Glutamatergic neuron (in vitro differentiated cells): Measurements from ENCODE around the gene GPATCH1. TPM values are rescaled to one million over a fixed set of nuclear protein-coding genes. Genes with fewer than 3 reads are reported as not detected.

Experiments used
- DNase-seq: peaks from one replicate; pipeline ENCODE4 v3.0.0; 2022
- H3K27ac Mint-ChIP-seq: one replicate; pipeline ENCODE4 v1.8.0; 2020; ENCODE audit warnings: mild to moderate bottlenecking, mixed read lengths, inconsistent platforms; ENCODE audit not compliant: unreplicated experiment
- H3K27me3 Mint-ChIP-seq: one replicate; pipeline ENCODE4 v1.8.0; 2020; ENCODE audit warnings: mild to moderate bottlenecking, moderate library complexity, mixed read lengths, inconsistent platforms; ENCODE audit not compliant: unreplicated experiment
- H3K36me3 Mint-ChIP-seq: one replicate; pipeline ENCODE4 v1.8.0; 2020; ENCODE audit warnings: mild to moderate bottlenecking, mixed read lengths, inconsistent platforms; ENCODE audit not compliant: unreplicated experiment
- H3K4me1 Mint-ChIP-seq: one replicate; pipeline ENCODE4 v1.8.0; 2020; ENCODE audit warnings: mild to moderate bottlenecking, low read depth, mixed read lengths, inconsistent platforms; ENCODE audit not compliant: unreplicated experiment
- H3K4me3 Mint-ChIP-seq: one replicate; pipeline ENCODE4 v1.8.0; 2020; ENCODE audit warnings: mild to moderate bottlenecking, mixed read lengths, inconsistent platforms; ENCODE audit not compliant: unreplicated experiment
- H3K9me3 Mint-ChIP-seq: one replicate; pipeline ENCODE4 v1.8.0; 2020; ENCODE audit warnings: mild to moderate bottlenecking, moderate library complexity, mixed read lengths, inconsistent platforms; ENCODE audit not compliant: unreplicated experiment
- CTCF ChIP-seq: fragments of 200-600 bp; sonication (generic); IDR thresholded peaks from one replicate; pipeline ENCODE4 v1.5.0; 2021; ENCODE audit not compliant: partially characterized antibody, unreplicated experiment
- total RNA-seq: library from RNA; stranded (reverse); fragmentation: NEBNext Ultra II Directional; extraction: Animal tissue kit (Norgen Biotek cat#: 25700); gene quantifications from one replicate; pipeline ENCODE4 v1.2.1, GENCODE V29; 2021; ENCODE audit not compliant: unreplicated experiment

GPATCH1 gene
- total RNA-seq, 1 donor from 2014 or later: 8.8 TPM

DNA sequence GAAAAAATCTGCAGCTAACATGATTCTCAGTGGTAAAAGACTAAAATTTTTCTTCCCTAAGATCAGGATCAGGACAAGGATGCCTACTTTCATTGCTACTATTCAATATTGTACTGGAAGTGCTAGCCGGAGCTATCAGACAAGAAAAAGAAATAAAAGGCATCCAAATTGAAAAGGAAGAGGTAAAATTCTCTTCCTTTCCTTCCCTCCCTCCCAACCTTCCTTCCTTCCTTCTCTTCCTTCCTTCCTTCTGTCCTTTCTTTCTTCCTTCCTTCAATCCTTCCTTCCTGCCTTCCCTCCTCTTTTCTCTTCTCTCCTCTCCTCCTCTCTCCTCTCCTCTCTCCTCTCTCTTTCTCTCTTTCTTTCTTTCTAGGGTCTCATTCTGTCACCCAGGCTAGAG is 86.5 kb downstream of the GPATCH1 start:
- H3K4me1 Mint-ChIP-seq: no peaks in the 10 kb centered on the region
- no peak overlapping the region for H3K4me3 Mint-ChIP-seq
- no peak for TF ChIP-seq CTCF

GRCh38 chr19:33168528-33168927 is 87.5 kb downstream of the GPATCH1 start:
- no peak overlapping the region for H3K27ac Mint-ChIP-seq
- no peaks in the 10 kb centered on the region for H3K4me1 Mint-ChIP-seq
- peaks cover 2% of the 10 kb centered on the region for H3K9me3 Mint-ChIP-seq
- H3K36me3 Mint-ChIP-seq: peaks cover 12% of the 10 kb centered on the region
- no peak overlapping the region for H3K4me3 Mint-ChIP-seq
- TF ChIP-seq CTCF: no peak
- no peaks in the 10 kb centered on the region for H3K27me3 Mint-ChIP-seq
- no peak for DNase-seq

More for the DNA sequence above, 86.5 kb downstream of the GPATCH1 start:
- H3K27me3 Mint-ChIP-seq: no peaks in the 10 kb centered on the region
- no peak overlapping the region for H3K27ac Mint-ChIP-seq
- peaks cover 2% of the 10 kb centered on the region for H3K9me3 Mint-ChIP-seq
- peaks cover 12% of the 10 kb centered on the region for H3K36me3 Mint-ChIP-seq
- DNase-seq: no peak

DNA sequence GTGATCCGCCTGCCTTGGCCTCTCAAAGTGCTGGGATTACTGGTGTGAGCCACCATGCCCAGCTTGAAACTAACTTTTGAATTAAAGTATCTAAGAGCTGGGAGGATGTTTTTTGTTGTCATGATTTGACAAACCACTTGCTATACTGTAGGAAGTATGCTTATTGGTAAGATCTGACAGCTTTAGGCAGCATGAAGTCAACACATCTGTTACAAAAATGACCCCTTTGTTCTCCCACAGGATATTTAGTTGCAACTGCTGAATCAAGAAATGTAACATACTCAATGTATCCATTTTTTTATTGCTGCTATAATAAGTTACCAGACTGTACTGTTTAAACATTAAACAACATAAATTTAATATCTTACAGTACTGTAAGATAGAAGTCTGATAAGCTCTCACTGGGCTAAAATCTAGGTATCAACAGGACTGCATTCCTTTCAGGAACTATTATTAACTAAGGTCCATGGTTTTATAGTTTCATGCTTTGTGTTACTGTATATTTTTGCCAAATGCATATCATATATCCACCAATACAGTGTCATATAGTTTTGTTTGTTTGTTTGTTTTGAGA is 90.3 kb downstream of the GPATCH1 start:
- peaks cover 6% of the 10 kb centered on the region for H3K4me1 Mint-ChIP-seq
- H3K27ac Mint-ChIP-seq: no peak overlapping the region
- H3K4me3 Mint-ChIP-seq: no peak overlapping the region
- DNase-seq: no peak
- TF ChIP-seq CTCF: no peak
- peaks cover 8% of the 10 kb centered on the region for H3K36me3 Mint-ChIP-seq
- H3K27me3 Mint-ChIP-seq: peaks cover 5% of the 10 kb centered on the region
- peaks cover 8% of the 10 kb centered on the region for H3K9me3 Mint-ChIP-seq

- Mint-ChIP-seq H3K36me3 (peaks cover 8% of the 10 kb centered on the region), H3K4me3 (no peak overlapping the region), H3K27ac (no peak overlapping the region), H3K9me3 (peaks cover 12% of the 10 kb centered on the region), H3K27me3 (peaks cover 8% of the 10 kb centered on the region), H3K4me1 (peaks cover 7% of the 10 kb centered on the region)
- DNase-seq: no peak
- TF ChIP-seq CTCF: no peak
These were observed 91.0 kb downstream of the GPATCH1 start for GRCh38 chr19:33171916-33172359.

- no peak for TF ChIP-seq CTCF
- H3K4me3 Mint-ChIP-seq: no peak overlapping the region
- H3K27ac Mint-ChIP-seq: no peak overlapping the region
- peaks cover 13% of the 10 kb centered on the region for H3K27me3 Mint-ChIP-seq
- no peak for DNase-seq
- H3K9me3 Mint-ChIP-seq: peaks cover 26% of the 10 kb centered on the region
- peaks cover 11% of the 10 kb centered on the region for H3K4me1 Mint-ChIP-seq
- H3K36me3 Mint-ChIP-seq: no peaks in the 10 kb centered on the region
These were observed 93.2 kb downstream of the GPATCH1 start for GRCh38 chr19:33174186-33174585.
